ENCODE data around the gene STAT1. TPM values are rescaled to one million over a fixed set of nuclear protein-coding genes. Genes with fewer than 3 reads are reported as not detected.

Gene STAT1
- total RNA-seq, 2 experiments from 2014 or later: 876 to 958 TPM

GRCh38 chr2:190973726-190974628, 40.0 kb downstream of the STAT1 start:
- ChIA-PET CTCF (interaction anchor here (0.8 to 3.4 kb wide), 8 partner anchors 9 to 38 kb away, joined by 3 to 14 read pairs (median 4); no protein-coding TSS in a partner anchor), POLR2A (interaction anchor here (0.6 kb wide), 1 partner anchor 95 kb away, joined by 3 read pairs; no protein-coding TSS in a partner anchor)
- no peak overlapping the region for H3K4me3 Mint-ChIP-seq
- H3K27me3 Mint-ChIP-seq: no peaks in the 10 kb centered on the region
- H3K36me3 Mint-ChIP-seq (ENCODE audit: low read depth): peaks cover 93% of the 10 kb centered on the region
- DNase-seq: no peak
- peaks cover 78% of the 10 kb centered on the region for H3K4me1 Mint-ChIP-seq
- H3K9me3 Mint-ChIP-seq: no peaks in the 10 kb centered on the region
- H3K27ac Mint-ChIP-seq: peak overlapping the region; percentile 68

GRCh38 chr2:190973262-190973661, 40.7 kb downstream of the STAT1 start:
- H3K36me3 Mint-ChIP-seq (ENCODE audit: low read depth): peaks cover 89% of the 10 kb centered on the region
- H3K4me3 Mint-ChIP-seq: no peak overlapping the region
- ChIA-PET POLR2A (no interaction called here), CTCF (interaction anchor here (1.2 to 3.4 kb wide), 4 partner anchors 12 to 39 kb away, joined by 3 to 14 read pairs (median 6); no protein-coding TSS in a partner anchor)
- no peaks in the 10 kb centered on the region for H3K9me3 Mint-ChIP-seq
- peaks cover 71% of the 10 kb centered on the region for H3K4me1 Mint-ChIP-seq
- no peak for DNase-seq
- no peaks in the 10 kb centered on the region for H3K27me3 Mint-ChIP-seq
- peak overlapping the region; percentile 31 for H3K27ac Mint-ChIP-seq

GRCh38 chr2:190972846-190973245, 41.1 kb downstream of the STAT1 start:
- no peak for DNase-seq
- Mint-ChIP-seq H3K36me3 (ENCODE audit: low read depth) (peaks cover 89% of the 10 kb centered on the region), H3K4me3 (no peak overlapping the region), H3K9me3 (no peaks in the 10 kb centered on the region), H3K27me3 (no peaks in the 10 kb centered on the region), H3K4me1 (peaks cover 71% of the 10 kb centered on the region), H3K27ac (no peak overlapping the region)
- ChIA-PET POLR2A (no interaction called here), CTCF (interaction anchor here (1.0 to 2.1 kb wide), 4 partner anchors 11 to 39 kb away, joined by 3 to 9 read pairs (median 4); no protein-coding TSS in a partner anchor)

GRCh38 chr2:190972213-190972612, 41.8 kb downstream of the STAT1 start:
- ChIA-PET CTCF (interaction anchor here (1.0 to 1.2 kb wide), 3 partner anchors 12 to 24 kb away, joined by 3 to 4 read pairs (median 3); no protein-coding TSS in a partner anchor), POLR2A (no interaction called here)
- Mint-ChIP-seq H3K36me3 (ENCODE audit: low read depth) (peaks cover 86% of the 10 kb centered on the region), H3K4me1 (peaks cover 66% of the 10 kb centered on the region), H3K9me3 (no peaks in the 10 kb centered on the region), H3K27me3 (no peaks in the 10 kb centered on the region), H3K4me3 (no peak overlapping the region), H3K27ac (no peak overlapping the region)
- no peak for DNase-seq

- CTCF ChIA-PET: interaction anchor here (0.6 to 1.6 kb wide), 3 partner anchors 11 to 36 kb away, joined by 3 to 4 read pairs (median 3); no protein-coding TSS in a partner anchor
- Mint-ChIP-seq H3K36me3 (ENCODE audit: low read depth) (peaks cover 86% of the 10 kb centered on the region), H3K27me3 (no peaks in the 10 kb centered on the region), H3K9me3 (no peaks in the 10 kb centered on the region), H3K4me1 (peaks cover 64% of the 10 kb centered on the region), H3K4me3 (no peak overlapping the region), H3K27ac (peak overlapping the region; percentile 26)
- no peak for DNase-seq
- POLR2A ChIA-PET: interaction anchor here (0.6 kb wide), 1 partner anchor 82 kb away, joined by 3 read pairs; no protein-coding TSS in a partner anchor
Observed at GRCh38 chr2:190970873-190971506, 43.0 kb downstream of the STAT1 start.

GRCh38 chr2:190970160-190970559, 43.8 kb downstream of the STAT1 start:
- H3K4me3 Mint-ChIP-seq: no peak overlapping the region
- H3K36me3 Mint-ChIP-seq (ENCODE audit: low read depth): peaks cover 86% of the 10 kb centered on the region
- H3K9me3 Mint-ChIP-seq: no peaks in the 10 kb centered on the region
- ChIA-PET POLR2A (no interaction called here), CTCF (interaction anchor here (1.6 kb wide), 1 partner anchor 10 kb away, joined by 4 read pairs; no protein-coding TSS in a partner anchor)
- peak overlapping the region; percentile 60 for H3K27ac Mint-ChIP-seq
- no peak for DNase-seq
- H3K4me1 Mint-ChIP-seq: peaks cover 62% of the 10 kb centered on the region
- H3K27me3 Mint-ChIP-seq: no peaks in the 10 kb centered on the region

GRCh38 chr2:190968522-190968921, 45.4 kb downstream of the STAT1 start:
- H3K4me1 Mint-ChIP-seq: peaks cover 62% of the 10 kb centered on the region
- H3K9me3 Mint-ChIP-seq: no peaks in the 10 kb centered on the region
- no peaks in the 10 kb centered on the region for H3K27me3 Mint-ChIP-seq
- H3K36me3 Mint-ChIP-seq (ENCODE audit: low read depth): peaks cover 85% of the 10 kb centered on the region
- H3K27ac Mint-ChIP-seq: no peak overlapping the region
- no peak for DNase-seq
- ChIA-PET POLR2A (no interaction called here), CTCF (interaction anchor here (1.1 to 2.4 kb wide), 6 partner anchors 8 to 32 kb away, joined by 3 to 14 read pairs (median 5); no protein-coding TSS in a partner anchor)
- H3K4me3 Mint-ChIP-seq: no peak overlapping the region

GRCh38 chr2:190965580-190966222, 48.3 kb downstream of the STAT1 start:
- Mint-ChIP-seq H3K36me3 (ENCODE audit: low read depth) (peaks cover 83% of the 10 kb centered on the region), H3K4me3 (no peak overlapping the region), H3K4me1 (peaks cover 52% of the 10 kb centered on the region), H3K27me3 (no peaks in the 10 kb centered on the region), H3K9me3 (no peaks in the 10 kb centered on the region), H3K27ac (peak overlapping the region; percentile 50)
- POLR2A ChIA-PET: no interaction called here
- DNase-seq: no peak
- CTCF ChIA-PET: interaction anchor here (0.9 to 1.7 kb wide), 5 partner anchors 9 to 75 kb away, joined by 3 to 6 read pairs (median 3); no protein-coding TSS in a partner anchor

GRCh38 chr2:190964170-190964795, 49.7 kb downstream of the STAT1 start:
- peaks cover 69% of the 10 kb centered on the region for H3K36me3 Mint-ChIP-seq (ENCODE audit: low read depth)
- peak overlapping the region; percentile 61 for H3K27ac Mint-ChIP-seq

GRCh38 chr2:190963088-190963487, 50.9 kb downstream of the STAT1 start:
- Mint-ChIP-seq H3K27me3 (no peaks in the 10 kb centered on the region), H3K36me3 (ENCODE audit: low read depth) (peaks cover 64% of the 10 kb centered on the region), H3K9me3 (no peaks in the 10 kb centered on the region), H3K4me1 (peaks cover 37% of the 10 kb centered on the region), H3K4me3 (no peak overlapping the region), H3K27ac (peak overlapping the region; percentile 6)
- ChIA-PET CTCF (interaction anchor here (0.7 to 1.2 kb wide), 2 partner anchors 11 to 219 kb away, joined by 3 to 4 read pairs; no protein-coding TSS in a partner anchor), POLR2A (interaction anchor here (0.6 kb wide), 1 partner anchor 76 kb away, joined by 3 read pairs; no protein-coding TSS in a partner anchor)
- no peak for DNase-seq

More at GRCh38 chr2:190964170-190964795, 49.7 kb downstream of the STAT1 start:
- ChIA-PET CTCF (interaction anchor here (1.0 to 1.7 kb wide), 5 partner anchors 10 to 110 kb away, joined by 3 to 6 read pairs (median 3); partner anchors contain the start of gene STAT1), POLR2A (no interaction called here)
- Mint-ChIP-seq H3K4me1 (peaks cover 42% of the 10 kb centered on the region), H3K4me3 (no peak overlapping the region), H3K27me3 (no peaks in the 10 kb centered on the region), H3K9me3 (no peaks in the 10 kb centered on the region)
- peak; percentile 44 for DNase-seq

- no peak for DNase-seq
- no peaks in the 10 kb centered on the region for H3K27me3 Mint-ChIP-seq
- H3K9me3 Mint-ChIP-seq: no peaks in the 10 kb centered on the region
- peaks cover 58% of the 10 kb centered on the region for H3K36me3 Mint-ChIP-seq (ENCODE audit: low read depth)
- POLR2A ChIA-PET: no interaction called here
- H3K27ac Mint-ChIP-seq: peak overlapping the region; percentile 22
- H3K4me1 Mint-ChIP-seq: peaks cover 34% of the 10 kb centered on the region
- CTCF ChIA-PET: interaction anchor here (0.7 kb wide), 1 partner anchor 16 kb away, joined by 3 read pairs; no protein-coding TSS in a partner anchor
- peak overlapping the region; percentile 0 for H3K4me3 Mint-ChIP-seq
Observed at GRCh38 chr2:190961918-190962487, 52.0 kb downstream of the STAT1 start.

Data from activated CD4-positive, alpha-beta T cell treated with anti-CD3 and anti-CD28 coated beads, Interleukin-2, amount 10 ng/mL, durations not matched to agents 7 days and 5 days (primary cell).